Spinal cord (tissue), 10 donors: ENCODE data around the gene PRR36. TPM values are rescaled to one million over a fixed set of nuclear protein-coding genes. Genes with fewer than 3 reads are reported as not detected.

Source experiments
- DNase-seq, 6 donors: peaks; one replicate each; pipeline versions ENCODE4 v3.0.0 to v3.0.0-alpha.2; 2013 to 2015; ENCODE audit warnings: low spot score in 6 of 6, low read depth in 4 of 6
- H3K27ac ChIP-seq: one replicate; pipeline ENCODE4 v1.5.1; 2013; ENCODE audit warnings: low read depth, low read length, control low read depth
- H3K27me3 ChIP-seq: one replicate; pipeline ENCODE4 v1.6.1; 2013; ENCODE audit warnings: low read length; ENCODE audit not compliant: control insufficient read depth, insufficient read depth
- H3K36me3 ChIP-seq: one replicate; pipeline ENCODE4 v1.6.1; 2013; ENCODE audit warnings: low read length; ENCODE audit not compliant: control insufficient read depth, insufficient read depth
- H3K4me1 ChIP-seq: one replicate; pipeline ENCODE4 v1.6.1; 2013; ENCODE audit warnings: low read length; ENCODE audit not compliant: control insufficient read depth, insufficient read depth
- H3K4me3 ChIP-seq: one replicate; pipeline ENCODE4 v1.5.1; 2013; ENCODE audit warnings: low read depth, low read length, control low read depth
- H3K9me3 ChIP-seq: one replicate; pipeline ENCODE4 v1.6.1; 2013; ENCODE audit warnings: low read length; ENCODE audit not compliant: control insufficient read depth, insufficient read depth
- WGBS: methylation state at CpG from one replicate; pipeline ENCODE4 v1.1.5; 2013; ENCODE audit warnings: missing lambda C conversion rate; ENCODE audit not compliant: insufficient coverage; 5-methylcytosine and 5-hydroxymethylcytosine counted together
- long read RNA-seq, 4 donors: transcript quantifications; one replicate each; lab custom pipeline, GENCODE V29; 2026
- polyA plus RNA-seq, 2 donors: library from polyadenylated mRNA; unstranded; fragments of 120-200 nt; gene quantifications; one replicate each; pipeline ENCODE4 v1.2.1, GENCODE V29; 2013; ENCODE audit not compliant: insufficient read length in 2 of 2
- total RNA-seq, 2 donors: library from RNA; depleted of rRNA in 1 of 2; stranded (reverse); fragments of 120-200 nt in 1 of 2; fragments of >200 nt in 1 of 2; gene quantifications; one replicate each; pipeline versions ENCODE4 v1.2.3 to v1.2.4, GENCODE V29; 2013 to 2014
- donor health status: healthy.

Gene PRR36
- total RNA-seq (1 to 10 TPM; 1.9 to 2.4 TPM), polyA plus RNA-seq (10 to 100 TPM; 59.4 to 59.7 TPM)
- long read RNA-seq, donor 1, partial matches to known transcripts = 5 of 5 reads
- long read RNA-seq, donor 1, other reads (novel, unspliced or antisense) = 0 of 5 reads
- long read RNA-seq, donor 2, partial matches to known transcripts = 14 of 20 reads
- long read RNA-seq, donor 2, other reads (novel, unspliced or antisense) = 6 of 20 reads
- long read RNA-seq, donor 3, partial matches to known transcripts = 24 of 24 reads
- long read RNA-seq, donor 3, other reads (novel, unspliced or antisense) = 0 of 24 reads
- long read RNA-seq, donor 4 = 0 reads

- H3K27me3 ChIP-seq = peaks cover 6% of the 10 kb centered on the region
- no peak within 1 kb of the TSS for H3K27ac ChIP-seq
- DNase-seq = peak in 3 of 6 donors; percentile 81 to 98 (median 95)
These were observed at the start of gene PRR36 for GRCh38 chr19:7874076-7874896. Gene PRR36 (minus strand): TSS chr19:7874390. CDS start chr19:7873689, 701 bp downstream.

GRCh38 chr19:7923295-7924191 lies 49.4 kb upstream of the PRR36 start:
- 76% methylated on average over 16 of the region's 31 CpGs for WGBS
- no peak for DNase-seq
- Histone ChIP-seq H3K27ac (no peak overlapping the region), H3K4me3 (no peak overlapping the region), H3K36me3 (peaks cover 58% of the 10 kb centered on the region), H3K4me1 (peaks cover 79% of the 10 kb centered on the region), H3K9me3 (no peaks in the 10 kb centered on the region), H3K27me3 (peaks cover 14% of the 10 kb centered on the region)

More at GRCh38 chr19:7874076-7874896, at the start of gene PRR36:
- peak within 1 kb of the TSS; percentile 52 for H3K4me3 ChIP-seq
- H3K4me1 ChIP-seq = peaks cover 49% of the 10 kb centered on the region
- H3K9me3 ChIP-seq = no peaks in the 10 kb centered on the region
- WGBS = under 1% methylated on average over 84 of the region's 88 CpGs
- H3K36me3 ChIP-seq = peaks cover 29% of the 10 kb centered on the region

DNA sequence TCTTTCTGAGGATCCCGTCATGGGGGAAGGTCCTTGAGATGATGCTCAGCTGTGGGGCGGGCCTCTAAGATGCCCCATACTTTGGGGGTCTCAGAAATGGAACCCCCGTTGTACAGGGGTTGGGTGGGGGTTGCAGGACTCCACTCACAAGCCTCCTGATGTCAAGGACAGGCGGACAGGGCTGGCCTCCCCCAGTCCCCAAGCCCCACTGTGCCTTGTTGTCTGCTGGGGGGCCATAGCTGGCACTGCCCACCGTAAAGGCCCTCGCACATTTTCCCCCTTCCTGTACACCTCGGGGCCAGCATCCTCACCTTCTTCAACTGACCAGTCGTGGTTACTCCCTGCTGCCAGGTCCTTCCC lies 48.6 kb upstream of the PRR36 start:
- Histone ChIP-seq H3K27ac (no peak overlapping the region), H3K4me3 (no peak overlapping the region), H3K9me3 (no peaks in the 10 kb centered on the region), H3K4me1 (peaks cover 76% of the 10 kb centered on the region), H3K36me3 (peaks cover 52% of the 10 kb centered on the region), H3K27me3 (peaks cover 21% of the 10 kb centered on the region)
- 100% methylated on average over 3 of the region's 8 CpGs for WGBS
- DNase-seq = no peak

DNA sequence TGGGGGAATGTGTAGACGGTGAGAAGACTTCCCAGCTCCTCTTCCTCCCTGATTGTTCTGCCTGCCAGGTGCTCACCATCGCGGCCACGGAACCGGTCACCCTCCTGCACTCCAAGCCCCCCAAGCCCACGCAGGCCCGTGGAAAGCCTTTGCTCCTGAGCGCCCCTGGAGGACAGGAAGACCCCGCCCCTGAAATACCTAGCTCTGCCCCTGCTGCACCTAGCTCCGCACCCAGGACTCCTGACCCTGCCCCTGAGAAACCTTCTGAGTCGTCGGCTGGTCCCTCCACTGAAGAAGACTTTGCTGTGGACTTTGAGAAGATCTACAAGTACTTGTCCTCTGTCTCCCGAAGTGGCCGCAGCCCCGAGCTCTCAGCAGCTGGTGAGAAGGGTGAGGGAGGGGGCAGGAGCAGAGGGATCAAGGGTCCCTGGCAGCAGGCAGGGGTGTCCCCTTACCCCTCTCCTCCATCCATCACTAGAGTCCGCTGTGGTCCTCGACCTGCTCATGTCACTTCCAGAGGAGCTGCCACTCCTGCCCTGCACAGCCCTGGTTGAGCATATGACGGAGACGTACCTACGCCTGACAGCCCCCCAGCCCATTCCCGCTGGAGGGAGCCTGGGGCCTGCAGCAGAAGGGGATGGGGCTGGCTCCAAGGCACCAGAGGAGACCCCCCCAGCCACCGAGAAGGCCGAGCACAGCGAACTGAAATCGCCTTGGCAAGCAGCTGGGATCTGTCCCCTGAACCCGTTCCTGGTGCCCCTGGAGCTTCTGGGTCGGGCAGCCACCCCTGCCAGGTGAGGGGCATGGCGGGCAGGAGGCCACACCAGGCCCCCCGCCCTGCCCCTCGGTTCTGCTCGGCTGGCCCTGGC lies 48.0 kb upstream of the PRR36 start:
- H3K4me3 ChIP-seq = peak overlapping the region; percentile 48
- 92% methylated on average over 20 of the region's 31 CpGs for WGBS
- H3K36me3 ChIP-seq = peaks cover 46% of the 10 kb centered on the region
- no peak for DNase-seq
- H3K9me3 ChIP-seq = no peaks in the 10 kb centered on the region
- H3K27ac ChIP-seq = no peak overlapping the region
- H3K27me3 ChIP-seq = peaks cover 25% of the 10 kb centered on the region
- H3K4me1 ChIP-seq = peaks cover 74% of the 10 kb centered on the region

GRCh38 chr19:7921302-7921966 lies 47.2 kb upstream of the PRR36 start:
- Histone ChIP-seq H3K4me3 (peak overlapping the region; percentile 48), H3K9me3 (no peaks in the 10 kb centered on the region), H3K4me1 (peaks cover 69% of the 10 kb centered on the region), H3K36me3 (peaks cover 38% of the 10 kb centered on the region), H3K27ac (peak overlapping the region; percentile 67), H3K27me3 (peaks cover 29% of the 10 kb centered on the region)
- no peak for DNase-seq
- WGBS = 67% methylated on average over 12 of the region's 17 CpGs

GRCh38 chr19:7920519-7921301 lies 46.5 kb upstream of the PRR36 start:
- H3K27ac ChIP-seq = peak overlapping the region; percentile 75
- peaks cover 72% of the 10 kb centered on the region for H3K4me1 ChIP-seq
- DNase-seq = peak; percentile 76 to 99 (median 94)
- peaks cover 41% of the 10 kb centered on the region for H3K36me3 ChIP-seq
- no peaks in the 10 kb centered on the region for H3K9me3 ChIP-seq
- H3K27me3 ChIP-seq = peaks cover 36% of the 10 kb centered on the region
- WGBS = 1% methylated on average over 50 of the region's 62 CpGs
- H3K4me3 ChIP-seq = peak overlapping the region; percentile 52

- WGBS = 8% methylated on average over 61 of the region's 62 CpGs
- H3K27ac ChIP-seq = peak within 1 kb of the TSS; percentile 75
- DNase-seq = peak; percentile 84 to 97 (median 88)
- H3K4me3 ChIP-seq = peak within 1 kb of the TSS; percentile 52
- no peaks in the 10 kb centered on the region for H3K9me3 ChIP-seq
- peaks cover 43% of the 10 kb centered on the region for H3K27me3 ChIP-seq
- peaks cover 73% of the 10 kb centered on the region for H3K4me1 ChIP-seq
- H3K36me3 ChIP-seq = peaks cover 40% of the 10 kb centered on the region
These were observed 45.7 kb upstream of the PRR36 start, which contains the start of gene SNAPC2 for GRCh38 chr19:7919610-7920518. Gene SNAPC2 (plus strand): TSS chr19:7920338. CDS start chr19:7920367, 29 bp downstream.
